HCEC 1CT (cell line): ENCODE data around the gene SMARCC2.
"Not testable (repeated sequence)": the region's sequence is repeated elsewhere in the genome, so short reads cannot be mapped to it uniquely, and the experiment has no call there.

Source experiments
- DNase-seq: peaks from one replicate; pipeline ENCODE4 v3.0.0-alpha.2; 2017

The SMARCC2 gene

DNA sequence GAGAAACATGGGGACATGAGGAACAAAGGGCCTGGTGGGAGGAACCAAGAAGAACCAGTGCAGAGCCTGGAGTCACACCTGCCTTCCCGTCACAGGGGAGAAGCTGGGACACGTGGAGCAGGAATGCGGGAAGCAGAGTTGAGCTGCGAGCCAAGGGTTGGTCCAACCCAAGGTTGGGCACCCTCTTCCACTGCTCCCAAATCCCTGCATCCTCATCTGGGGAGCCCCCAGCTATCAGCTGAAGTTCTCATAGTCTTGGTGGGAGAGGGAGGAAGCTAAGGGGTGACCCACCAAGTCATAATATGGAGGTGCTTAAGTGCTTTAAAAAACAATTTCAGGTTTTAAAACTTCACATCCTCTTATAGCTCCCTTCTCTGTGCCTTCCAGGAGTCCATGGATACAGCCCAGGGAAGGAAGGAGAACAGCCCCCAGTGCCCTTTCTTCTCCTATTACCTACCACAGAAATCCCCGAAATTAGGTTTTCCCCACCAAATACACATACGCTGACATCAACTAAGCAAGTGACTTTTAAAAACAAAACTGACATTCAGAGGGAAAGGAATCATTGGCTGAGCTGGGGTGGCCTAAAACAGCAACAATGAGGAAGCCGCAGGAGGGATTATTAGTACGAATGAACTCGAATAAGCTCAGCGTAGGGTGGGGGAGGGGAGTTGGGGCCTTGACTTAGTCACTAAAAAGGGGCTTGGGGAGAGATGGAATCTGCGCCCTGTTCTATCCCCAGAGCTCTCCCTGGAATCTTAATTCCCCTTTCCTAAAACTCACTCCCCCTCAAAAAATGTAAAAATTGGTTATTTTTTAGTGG lies 26.6 kb downstream of the SMARCC2 start:
- DNase-seq = no peak

DNA sequence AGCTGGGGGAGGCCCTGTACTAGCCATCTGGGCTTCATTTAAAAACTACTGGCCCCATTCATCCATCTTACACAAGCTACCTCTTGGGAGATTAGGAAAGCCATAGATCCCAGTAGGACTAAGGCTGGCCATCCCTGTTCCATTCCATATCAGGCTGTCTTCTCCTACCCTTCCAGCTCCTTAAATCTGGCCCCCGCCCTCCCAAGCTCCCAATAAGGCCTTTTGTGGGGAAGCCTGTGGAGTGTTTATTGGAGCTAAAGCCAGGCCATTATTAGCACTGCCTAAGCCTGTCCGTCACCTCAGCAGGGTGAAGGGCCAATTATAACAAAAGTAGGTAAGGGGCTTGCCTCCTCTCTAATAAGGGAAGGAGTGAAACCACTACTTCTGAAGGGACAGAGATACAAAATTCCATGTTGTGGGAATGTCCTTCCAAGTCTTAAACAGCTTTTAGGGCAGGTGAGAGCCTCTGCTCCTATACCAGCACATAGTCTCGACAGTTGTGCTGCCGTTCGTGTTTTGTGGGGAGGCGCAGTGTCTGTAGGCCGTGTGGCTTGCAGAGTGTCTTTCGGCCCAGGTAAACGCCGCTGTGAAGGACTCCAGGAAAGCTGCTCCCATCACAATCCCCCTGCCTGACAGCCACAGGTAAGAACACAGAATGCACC lies 27.5 kb downstream of the SMARCC2 start:
- no peak for DNase-seq

GRCh38 chr12:56160894-56161689 lies 28.2 kb downstream of the SMARCC2 start:
- DNase-seq = no peak

GRCh38 chr12:56160193-56160763 lies 29.0 kb downstream of the SMARCC2 start:
- DNase-seq = peak; percentile 60

DNA sequence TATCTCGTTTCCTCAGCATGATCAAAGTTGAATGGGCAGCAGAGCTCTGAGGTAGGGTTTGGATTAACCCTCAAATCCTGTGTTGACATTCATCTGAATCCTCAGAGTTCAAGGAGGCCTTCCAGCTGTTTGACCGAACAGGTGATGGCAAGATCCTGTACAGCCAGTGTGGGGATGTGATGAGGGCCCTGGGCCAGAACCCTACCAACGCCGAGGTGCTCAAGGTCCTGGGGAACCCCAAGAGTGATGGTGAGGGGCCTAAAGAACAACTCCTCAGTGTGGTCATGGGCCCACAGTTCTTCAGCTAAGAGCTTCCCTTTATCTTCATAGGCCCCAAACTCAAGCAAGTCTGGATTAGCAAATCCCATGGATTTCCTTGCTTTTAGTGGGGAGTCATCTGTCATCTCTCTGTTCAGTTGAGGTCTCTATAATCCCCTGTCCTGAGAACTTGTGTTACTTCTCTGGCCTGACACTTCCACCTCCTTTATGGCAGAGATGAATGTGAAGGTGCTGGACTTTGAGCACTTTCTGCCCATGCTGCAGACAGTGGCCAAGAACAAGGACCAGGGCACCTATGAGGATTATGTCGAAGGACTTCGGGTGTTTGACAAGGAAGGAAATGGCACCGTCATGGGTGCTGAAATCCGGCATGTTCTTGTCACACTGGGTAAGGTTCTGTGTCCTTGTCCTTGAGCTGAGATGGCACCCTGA lies 29.6 kb downstream of the SMARCC2 start:
- no peak for DNase-seq

DNA sequence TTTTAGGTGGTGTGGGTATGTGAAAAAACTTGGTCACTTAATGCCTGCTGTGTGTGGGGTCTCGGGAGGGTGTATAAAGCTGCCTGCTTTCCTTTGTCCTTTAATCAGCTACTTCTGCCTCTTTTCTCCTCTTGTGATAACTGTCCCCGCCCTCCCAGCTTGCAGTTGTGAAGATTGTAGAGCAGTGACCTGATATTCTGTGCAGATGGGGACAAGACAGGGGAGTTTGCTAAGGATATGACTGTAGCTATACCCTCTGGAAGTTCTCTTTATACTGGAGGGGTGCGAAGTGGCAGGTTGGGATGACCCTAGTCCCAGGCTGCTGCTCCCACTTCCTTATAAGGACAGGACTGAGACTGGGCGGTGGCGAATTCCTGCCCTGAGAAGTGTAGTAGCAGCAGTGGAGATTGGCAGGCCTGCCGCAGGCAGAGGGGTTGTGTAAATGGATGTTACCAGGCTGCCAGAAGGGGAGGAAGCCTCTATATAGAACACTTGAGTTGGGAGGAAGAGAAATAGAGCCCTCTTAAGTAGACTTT lies 30.3 kb downstream of the SMARCC2 start:
- DNase-seq = peak; percentile 68

GRCh38 chr12:56158029-56158925 lies 31.0 kb downstream of the SMARCC2 start, which contains the start of gene MYL6:
TSS of gene MYL6 (plus strand) at chr12:56158359. CDS start at chr12:56158402, 43 bp downstream.
- DNase-seq = peak; percentile 98

DNA sequence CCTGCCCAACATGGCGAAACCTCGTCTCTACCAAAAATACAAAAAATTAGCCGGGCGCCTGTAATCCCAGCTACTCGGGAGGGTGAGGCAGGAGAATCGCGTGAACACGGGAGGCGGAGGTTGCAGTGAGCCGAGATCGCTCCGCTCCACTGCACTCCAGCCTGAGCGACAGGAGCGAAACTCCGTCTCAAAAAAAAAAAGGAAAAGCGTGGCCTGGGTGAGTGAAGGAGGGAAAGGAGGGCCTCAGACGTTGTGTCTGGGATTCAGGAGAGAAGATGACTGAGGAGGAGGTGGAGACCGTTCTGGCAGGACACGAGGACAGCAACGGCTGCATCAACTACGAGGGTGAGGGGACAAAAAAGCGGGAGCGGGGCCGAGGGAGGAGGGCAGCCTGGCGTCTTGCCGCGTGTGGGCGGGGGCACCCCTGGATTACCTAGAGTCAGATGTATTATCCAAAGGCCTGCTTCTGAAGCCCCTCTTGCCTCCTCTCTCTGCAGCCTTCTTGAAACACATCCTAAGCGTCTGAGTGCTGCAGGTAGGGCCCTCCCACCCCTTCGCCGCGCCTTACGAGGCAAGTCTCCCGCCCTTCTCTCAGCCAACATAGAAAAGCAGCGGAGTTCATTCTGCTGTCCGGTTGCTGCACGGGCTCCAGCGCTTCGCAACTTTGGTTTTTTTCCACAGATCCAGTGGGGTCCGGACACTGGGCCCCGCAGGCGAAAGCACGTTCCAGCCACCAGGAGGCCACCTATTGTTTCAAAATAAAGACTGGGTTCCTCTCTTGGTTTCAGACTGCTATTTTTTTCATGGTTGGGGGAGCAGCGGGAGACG lies 31.9 kb downstream of the SMARCC2 start:
- peak; percentile 90 for DNase-seq

DNA sequence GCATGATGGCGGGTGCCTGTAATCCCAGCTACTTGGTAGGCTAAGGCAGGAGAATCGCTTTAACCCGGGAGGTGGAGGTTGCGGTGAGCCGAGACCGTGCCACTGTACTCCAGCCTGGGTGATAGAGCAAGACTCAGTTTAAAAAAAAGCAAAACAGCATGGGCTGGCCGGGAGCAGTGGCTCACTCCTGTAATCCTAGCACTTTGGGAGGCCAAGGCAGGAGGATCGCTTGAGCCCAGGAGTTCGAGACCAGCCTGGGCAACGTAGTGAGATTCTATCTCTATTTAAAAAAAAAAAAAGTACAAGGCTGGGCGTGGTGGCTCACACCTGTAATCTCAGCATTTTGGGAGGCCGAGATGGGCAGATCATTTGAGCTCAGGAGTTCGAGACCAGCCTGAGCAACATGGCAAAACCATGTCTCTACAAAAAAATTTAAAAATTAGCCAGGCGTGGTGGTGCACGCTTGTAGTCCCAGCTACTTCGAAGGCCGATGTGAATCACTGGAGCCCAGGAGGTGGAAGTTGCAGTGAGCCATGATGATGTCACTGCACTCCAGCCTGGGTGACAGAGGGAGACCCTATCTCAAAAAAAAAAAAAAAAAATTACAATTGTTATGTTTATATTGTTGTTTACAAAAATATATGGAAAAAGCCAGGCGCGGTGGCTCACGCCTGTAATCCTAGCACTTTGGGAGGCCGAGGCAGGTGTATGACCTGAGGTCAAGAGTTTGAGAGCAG lies 32.7 kb downstream of the SMARCC2 start:
- not testable (repeated sequence) for DNase-seq

- no peak for DNase-seq
Observed at GRCh38 chr12:56155256-56155845, 33.9 kb downstream of the SMARCC2 start.

DNA sequence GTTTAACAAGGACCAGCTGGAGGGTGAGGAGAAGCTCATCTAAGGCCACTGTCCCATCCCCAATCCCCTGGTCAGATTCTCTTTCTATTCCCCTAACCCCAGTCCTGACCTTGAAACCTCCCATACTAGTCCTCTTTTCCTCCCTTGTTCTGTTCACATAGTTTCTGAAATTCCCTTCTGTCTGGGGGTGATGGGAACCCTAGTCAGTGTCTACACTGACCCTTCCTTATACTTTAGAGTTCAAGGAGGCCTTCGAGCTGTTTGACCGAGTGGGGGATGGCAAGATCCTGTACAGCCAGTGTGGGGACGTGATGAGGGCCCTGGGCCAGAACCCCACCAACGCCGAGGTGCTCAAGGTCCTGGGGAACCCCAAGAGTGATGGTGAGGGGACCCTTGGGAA lies 34.5 kb downstream of the SMARCC2 start:
- no peak for DNase-seq

DNA sequence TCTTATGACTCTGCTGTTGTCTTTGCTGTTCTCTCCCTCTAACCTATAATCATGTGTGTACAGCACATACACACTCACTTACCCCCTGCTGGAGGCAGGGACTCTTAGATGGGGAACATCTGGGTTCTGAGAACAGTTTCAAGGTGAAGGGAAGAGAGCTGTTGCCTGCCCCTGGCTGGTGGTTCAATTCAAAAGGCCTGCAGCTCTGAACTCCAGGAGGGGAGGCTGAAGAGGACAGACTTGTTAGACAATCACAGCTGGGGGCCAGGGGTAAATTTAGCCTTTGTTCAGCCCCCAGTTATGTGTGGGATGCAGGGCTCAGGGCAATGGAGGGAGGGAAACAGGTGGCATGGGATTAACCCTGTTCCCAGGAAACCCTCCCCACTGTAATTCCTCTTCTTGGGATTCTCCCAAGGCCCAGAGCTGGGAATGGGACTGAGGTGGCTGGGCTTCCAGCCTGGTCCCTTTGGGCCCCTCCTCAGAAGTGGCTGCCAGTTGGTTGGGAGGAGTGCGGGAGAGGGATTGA lies 35.0 kb downstream of the SMARCC2 start:
- no peak for DNase-seq

DNA sequence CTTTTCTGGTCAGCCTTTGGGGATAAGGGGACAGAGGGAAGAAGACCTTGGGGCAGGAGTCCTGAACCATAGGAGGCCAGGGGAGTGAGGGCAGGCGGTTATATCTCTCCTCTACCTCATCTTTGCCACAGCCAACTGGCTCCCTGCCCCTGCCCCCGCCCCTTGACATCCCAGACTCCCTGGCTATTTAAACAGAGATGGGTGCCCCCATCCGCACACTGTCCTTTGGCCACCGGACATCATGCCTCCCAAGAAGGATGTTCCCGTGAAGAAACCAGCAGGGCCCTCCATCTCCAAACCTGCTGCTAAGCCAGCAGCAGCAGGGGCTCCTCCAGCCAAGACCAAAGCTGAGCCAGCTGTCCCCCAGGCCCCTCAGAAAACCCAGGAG lies 35.6 kb downstream of the SMARCC2 start:
- DNase-seq = no peak

- DNase-seq = no peak
Observed at GRCh38 chr12:56152756-56153677, 36.3 kb downstream of the SMARCC2 start.

GRCh38 chr12:56152132-56152755 lies 37.0 kb downstream of the SMARCC2 start, which contains the start of gene MYL6B:
TSS of gene MYL6B (plus strand) at chr12:56152587. CDS start at chr12:56153919, 1,332 bp downstream.
- DNase-seq = peak; percentile 93

- no peak for DNase-seq
Observed at GRCh38 chr12:56151672-56152131, 37.6 kb downstream of the SMARCC2 start.

- DNase-seq = no peak
Observed at GRCh38 chr12:56150563-56150962, 38.7 kb downstream of the SMARCC2 start.
